ENCODE measurements around the gene KAZN.

The KAZN gene

DNA sequence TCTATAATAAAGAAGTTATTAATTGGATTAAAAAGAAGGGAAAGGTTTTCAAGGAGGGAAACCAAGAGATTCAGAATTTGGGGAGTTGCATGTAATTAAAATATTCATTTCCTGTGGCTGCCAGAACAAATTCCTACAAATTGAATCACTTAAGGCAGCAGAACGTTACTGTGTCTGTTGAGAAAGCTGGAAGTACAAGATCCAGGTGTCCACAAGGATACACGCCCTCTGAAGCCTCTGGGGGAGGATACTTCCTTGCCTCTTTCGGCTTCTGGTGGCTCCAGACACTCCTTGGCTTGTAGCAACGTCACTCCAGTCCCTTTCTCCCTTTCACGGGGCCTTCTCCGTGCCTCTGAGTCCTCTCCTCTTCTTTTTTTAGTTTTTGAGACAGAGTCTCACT is 67.9 kb downstream of the KAZN start:
- H3K4me3 ChIP-seq (ENCODE audit: low read depth, low read length), result no peak overlapping the region
- TF ChIP-seq, protein P1, sequence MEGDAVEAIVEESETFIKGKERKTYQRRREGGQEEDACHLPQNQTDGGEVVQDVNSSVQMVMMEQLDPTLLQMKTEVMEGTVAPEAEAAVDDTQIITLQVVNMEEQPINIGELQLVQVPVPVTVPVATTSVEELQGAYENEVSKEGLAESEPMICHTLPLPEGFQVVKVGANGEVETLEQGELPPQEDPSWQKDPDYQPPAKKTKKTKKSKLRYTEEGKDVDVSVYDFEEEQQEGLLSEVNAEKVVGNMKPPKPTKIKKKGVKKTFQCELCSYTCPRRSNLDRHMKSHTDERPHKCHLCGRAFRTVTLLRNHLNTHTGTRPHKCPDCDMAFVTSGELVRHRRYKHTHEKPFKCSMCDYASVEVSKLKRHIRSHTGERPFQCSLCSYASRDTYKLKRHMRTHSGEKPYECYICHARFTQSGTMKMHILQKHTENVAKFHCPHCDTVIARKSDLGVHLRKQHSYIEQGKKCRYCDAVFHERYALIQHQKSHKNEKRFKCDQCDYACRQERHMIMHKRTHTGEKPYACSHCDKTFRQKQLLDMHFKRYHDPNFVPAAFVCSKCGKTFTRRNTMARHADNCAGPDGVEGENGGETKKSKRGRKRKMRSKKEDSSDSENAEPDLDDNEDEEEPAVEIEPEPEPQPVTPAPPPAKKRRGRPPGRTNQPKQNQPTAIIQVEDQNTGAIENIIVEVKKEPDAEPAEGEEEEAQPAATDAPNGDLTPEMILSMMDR (IDR thresholded peaks at IDR 0.05; ENCODE audit: borderline replicate concordance, insufficient read depth, low read depth, low read length), result no peak

DNA sequence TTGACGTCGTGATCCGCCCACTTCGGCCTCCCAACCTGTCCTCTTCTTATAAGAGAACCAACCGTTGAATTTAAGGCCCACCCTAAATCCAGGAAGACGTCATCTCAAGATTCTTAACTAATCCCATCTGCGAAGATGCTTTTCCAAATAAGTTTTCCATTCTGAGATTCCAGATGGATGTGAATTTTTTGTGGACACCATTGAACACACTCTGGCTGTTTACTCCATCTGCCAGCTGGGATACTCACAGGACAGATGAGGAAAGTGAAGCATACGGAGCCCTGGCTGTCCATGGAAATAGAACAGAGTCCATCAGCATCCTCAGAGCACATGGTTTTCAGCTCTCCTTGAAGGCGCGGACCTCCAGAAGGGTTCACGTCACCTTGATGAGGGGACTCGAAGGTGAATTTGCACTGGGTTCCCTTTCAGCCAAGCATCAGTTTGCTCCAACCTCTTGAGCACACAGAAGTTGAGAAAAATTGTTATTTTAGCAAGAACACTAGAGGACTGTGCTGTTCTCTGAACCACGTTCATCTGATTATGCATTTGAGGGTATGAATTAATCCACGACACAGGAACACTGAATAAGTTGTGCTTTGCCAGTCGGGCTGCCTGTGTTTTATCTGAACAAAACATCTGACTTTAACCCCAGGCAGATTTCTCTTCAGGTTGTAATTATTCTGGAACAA is 68.6 kb downstream of the KAZN start:
- TF ChIP-seq, protein P1 (IDR thresholded peaks at IDR 0.05; ENCODE audit: borderline replicate concordance, insufficient read depth, low read depth, low read length), result no peak
- no peak overlapping the region for H3K4me3 ChIP-seq (ENCODE audit: low read depth, low read length)

DNA sequence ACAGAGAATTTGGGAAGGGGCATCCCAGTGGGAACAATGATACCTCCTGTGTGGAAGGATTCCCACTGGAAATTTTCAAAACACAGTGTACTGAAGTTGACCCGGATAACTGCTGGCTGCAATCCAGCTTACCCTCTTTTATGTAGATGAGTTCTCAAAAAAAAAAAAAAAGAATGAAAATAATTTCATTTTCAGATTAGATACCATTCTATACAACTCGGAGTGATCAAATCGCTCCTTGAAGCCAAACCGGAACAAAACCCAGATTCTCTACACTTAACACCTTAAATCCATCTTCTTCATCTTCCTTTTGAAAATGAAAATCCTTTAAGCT is 69.1 kb downstream of the KAZN start:
- no peak overlapping the region for H3K4me3 ChIP-seq (ENCODE audit: low read depth, low read length)
- TF ChIP-seq, protein P1 (IDR thresholded peaks at IDR 0.05; ENCODE audit: borderline replicate concordance, insufficient read depth, low read depth, low read length), result no peak

DNA sequence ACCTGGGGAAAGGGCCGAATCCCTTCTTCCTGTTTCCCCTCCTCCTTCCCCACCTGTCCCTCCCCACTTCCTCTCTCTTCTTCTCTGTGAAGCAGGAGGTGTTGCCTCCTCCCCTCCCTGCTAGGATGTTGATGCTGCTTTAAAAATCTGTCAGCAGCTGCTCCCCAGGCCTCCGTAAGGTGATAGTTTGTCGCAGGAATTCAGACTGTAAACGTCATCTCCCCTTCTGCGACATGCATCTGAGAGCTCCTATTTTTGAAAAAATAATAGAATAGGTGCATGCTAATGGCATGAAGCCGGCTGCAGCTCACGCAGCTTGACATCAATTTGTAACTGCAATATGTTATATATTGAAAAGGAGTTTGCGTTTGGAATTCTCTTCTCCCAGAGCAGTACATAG is 70.1 kb downstream of the KAZN start:
- TF ChIP-seq, protein P1 (IDR thresholded peaks at IDR 0.05; ENCODE audit: borderline replicate concordance, insufficient read depth, low read depth, low read length), result no peak
- H3K4me3 ChIP-seq (ENCODE audit: low read depth, low read length), result no peak overlapping the region

DNA sequence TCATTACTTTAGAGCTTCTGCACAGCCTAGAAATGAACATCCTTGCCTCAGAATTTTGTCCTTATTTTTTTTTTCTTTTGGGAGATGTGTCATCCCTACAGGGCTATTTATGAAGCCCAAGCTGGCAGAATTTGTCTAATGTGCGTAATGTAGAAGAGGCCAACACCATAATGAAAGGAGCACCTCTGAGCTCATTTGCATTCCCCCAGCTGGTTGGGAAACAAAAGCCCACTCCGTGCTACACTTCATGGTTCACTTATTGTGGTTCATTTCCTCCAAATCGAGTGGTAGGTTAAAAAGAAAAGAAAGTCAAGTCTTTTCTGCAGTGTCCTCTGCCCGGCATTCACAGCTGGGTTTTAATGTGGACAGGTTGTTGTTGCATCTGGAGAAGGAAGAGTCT is 73.5 kb downstream of the KAZN start:
- no peak overlapping the region for H3K4me3 ChIP-seq (ENCODE audit: low read depth, low read length)
- TF ChIP-seq, protein P1 (IDR thresholded peaks at IDR 0.05; ENCODE audit: borderline replicate concordance, insufficient read depth, low read depth, low read length), result no peak

DNA sequence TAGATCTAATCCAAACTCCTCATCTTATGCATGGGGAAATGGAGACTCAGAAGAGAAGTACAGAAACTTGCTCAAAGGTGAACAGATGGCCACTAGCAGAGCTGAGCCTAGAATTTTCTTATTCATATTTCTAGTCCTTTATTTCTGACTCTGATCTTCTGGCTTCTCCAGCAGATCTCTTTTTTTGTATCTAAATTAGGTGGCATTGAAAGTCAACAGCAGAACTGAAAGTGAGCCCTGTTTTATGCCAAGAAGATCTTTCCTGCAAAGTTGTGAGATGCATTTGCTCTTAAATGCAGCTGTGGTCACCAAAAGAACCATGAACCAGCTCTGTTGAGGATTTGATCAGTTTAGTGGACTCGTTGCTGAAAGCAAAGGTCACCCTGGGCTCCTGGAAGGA is 75.5 kb downstream of the KAZN start:
- no peak overlapping the region for H3K4me3 ChIP-seq (ENCODE audit: low read depth, low read length)
- TF ChIP-seq, protein P1 (IDR thresholded peaks at IDR 0.05; ENCODE audit: borderline replicate concordance, insufficient read depth, low read depth, low read length), result no peak

DNA sequence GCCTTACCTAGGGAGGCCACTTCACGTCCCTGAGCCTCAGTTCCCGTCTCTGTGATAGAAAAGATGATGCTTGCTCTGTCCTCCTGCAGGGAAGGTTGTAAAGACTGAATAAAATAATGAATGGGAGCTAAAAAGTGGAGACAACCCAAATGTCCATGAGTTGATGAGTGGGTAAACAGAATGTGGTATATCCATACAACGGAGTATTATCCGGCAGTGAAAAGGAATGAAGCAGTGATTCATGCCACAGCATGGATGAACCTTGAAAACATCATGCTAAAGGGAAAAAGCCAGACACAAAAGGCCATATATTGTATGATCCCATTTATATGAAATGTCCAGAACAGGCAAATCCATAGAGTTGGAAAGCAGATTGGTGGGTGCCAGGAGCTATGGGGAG is 77.9 kb downstream of the KAZN start:
- no peak overlapping the region for H3K4me3 ChIP-seq (ENCODE audit: low read depth, low read length)
- TF ChIP-seq, protein P1 (IDR thresholded peaks at IDR 0.05; ENCODE audit: borderline replicate concordance, insufficient read depth, low read depth, low read length), result no peak
